ENCODE data around the gene CFAP54.

DNA sequence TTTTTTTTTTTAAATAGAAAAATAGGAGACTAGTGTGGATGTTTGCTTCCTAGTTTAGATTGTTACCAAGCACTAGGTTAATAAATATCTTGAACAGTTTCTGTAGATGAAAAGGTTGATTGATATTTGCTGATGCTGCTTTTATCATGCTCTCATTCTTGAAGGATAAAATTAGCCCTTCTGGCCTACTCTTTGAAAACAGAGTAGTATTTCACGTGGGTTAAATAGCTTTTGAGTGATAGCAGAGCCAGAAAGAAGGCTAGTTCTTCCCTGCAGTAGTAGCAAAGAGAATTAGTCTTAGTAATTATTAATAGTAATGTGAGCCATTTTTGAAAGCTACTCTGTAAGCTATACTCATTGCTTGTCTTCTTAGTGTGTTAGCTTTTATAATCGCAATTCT, 422.9 kb downstream of the CFAP54 start:
- TF ChIP-seq POLR2A (IDR thresholded peaks at IDR 0.05), result no peak
- TF ChIP-seq, protein P1, sequence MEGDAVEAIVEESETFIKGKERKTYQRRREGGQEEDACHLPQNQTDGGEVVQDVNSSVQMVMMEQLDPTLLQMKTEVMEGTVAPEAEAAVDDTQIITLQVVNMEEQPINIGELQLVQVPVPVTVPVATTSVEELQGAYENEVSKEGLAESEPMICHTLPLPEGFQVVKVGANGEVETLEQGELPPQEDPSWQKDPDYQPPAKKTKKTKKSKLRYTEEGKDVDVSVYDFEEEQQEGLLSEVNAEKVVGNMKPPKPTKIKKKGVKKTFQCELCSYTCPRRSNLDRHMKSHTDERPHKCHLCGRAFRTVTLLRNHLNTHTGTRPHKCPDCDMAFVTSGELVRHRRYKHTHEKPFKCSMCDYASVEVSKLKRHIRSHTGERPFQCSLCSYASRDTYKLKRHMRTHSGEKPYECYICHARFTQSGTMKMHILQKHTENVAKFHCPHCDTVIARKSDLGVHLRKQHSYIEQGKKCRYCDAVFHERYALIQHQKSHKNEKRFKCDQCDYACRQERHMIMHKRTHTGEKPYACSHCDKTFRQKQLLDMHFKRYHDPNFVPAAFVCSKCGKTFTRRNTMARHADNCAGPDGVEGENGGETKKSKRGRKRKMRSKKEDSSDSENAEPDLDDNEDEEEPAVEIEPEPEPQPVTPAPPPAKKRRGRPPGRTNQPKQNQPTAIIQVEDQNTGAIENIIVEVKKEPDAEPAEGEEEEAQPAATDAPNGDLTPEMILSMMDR (IDR thresholded peaks at IDR 0.05), result no peak

All from thyroid gland (tissue), 4 donors.